Measurements from ENCODE around the gene ORMDL2. TPM values are rescaled to one million over a fixed set of nuclear protein-coding genes. Genes with fewer than 3 reads are reported as not detected.

The ORMDL2 gene
- total RNA-seq, 4 donors from 2014 or later, result 17.7 to 39.2 (median 23.4) TPM

GRCh38 chr12:55816881-55817344 is 928 bp upstream of the ORMDL2 start:
- 1% methylated on average over 14 of the region's 14 CpGs for WGBS, 2 donors
- H3K4me3 ChIP-seq (replicated peaks in 1 of 3), result peak overlapping the region; percentile 49 to 74 (median 56)
- intact Hi-C loops (cut with DNase I), result no loop called here
- peaks cover 20 to 26% of the 10 kb centered on the region in 2 donors for H3K36me3 ChIP-seq
- H3K27me3 ChIP-seq, result no peaks in the 10 kb centered on the region
- H3K27ac ChIP-seq, result peak overlapping the region; percentile 49 to 81 (median 63)
- no peaks in the 10 kb centered on the region for H3K9me3 ChIP-seq
- peak in 1 of 2 donors; percentile 8 for DNase-seq
- peaks cover 13 to 23% of the 10 kb centered on the region in 2 donors for H3K4me1 ChIP-seq
- TF ChIP-seq POLR2A (IDR thresholded peaks at IDR 0.05), result no peak
- TF ChIP-seq, protein P1, sequence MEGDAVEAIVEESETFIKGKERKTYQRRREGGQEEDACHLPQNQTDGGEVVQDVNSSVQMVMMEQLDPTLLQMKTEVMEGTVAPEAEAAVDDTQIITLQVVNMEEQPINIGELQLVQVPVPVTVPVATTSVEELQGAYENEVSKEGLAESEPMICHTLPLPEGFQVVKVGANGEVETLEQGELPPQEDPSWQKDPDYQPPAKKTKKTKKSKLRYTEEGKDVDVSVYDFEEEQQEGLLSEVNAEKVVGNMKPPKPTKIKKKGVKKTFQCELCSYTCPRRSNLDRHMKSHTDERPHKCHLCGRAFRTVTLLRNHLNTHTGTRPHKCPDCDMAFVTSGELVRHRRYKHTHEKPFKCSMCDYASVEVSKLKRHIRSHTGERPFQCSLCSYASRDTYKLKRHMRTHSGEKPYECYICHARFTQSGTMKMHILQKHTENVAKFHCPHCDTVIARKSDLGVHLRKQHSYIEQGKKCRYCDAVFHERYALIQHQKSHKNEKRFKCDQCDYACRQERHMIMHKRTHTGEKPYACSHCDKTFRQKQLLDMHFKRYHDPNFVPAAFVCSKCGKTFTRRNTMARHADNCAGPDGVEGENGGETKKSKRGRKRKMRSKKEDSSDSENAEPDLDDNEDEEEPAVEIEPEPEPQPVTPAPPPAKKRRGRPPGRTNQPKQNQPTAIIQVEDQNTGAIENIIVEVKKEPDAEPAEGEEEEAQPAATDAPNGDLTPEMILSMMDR (IDR thresholded peaks at IDR 0.05), result no peak

DNA sequence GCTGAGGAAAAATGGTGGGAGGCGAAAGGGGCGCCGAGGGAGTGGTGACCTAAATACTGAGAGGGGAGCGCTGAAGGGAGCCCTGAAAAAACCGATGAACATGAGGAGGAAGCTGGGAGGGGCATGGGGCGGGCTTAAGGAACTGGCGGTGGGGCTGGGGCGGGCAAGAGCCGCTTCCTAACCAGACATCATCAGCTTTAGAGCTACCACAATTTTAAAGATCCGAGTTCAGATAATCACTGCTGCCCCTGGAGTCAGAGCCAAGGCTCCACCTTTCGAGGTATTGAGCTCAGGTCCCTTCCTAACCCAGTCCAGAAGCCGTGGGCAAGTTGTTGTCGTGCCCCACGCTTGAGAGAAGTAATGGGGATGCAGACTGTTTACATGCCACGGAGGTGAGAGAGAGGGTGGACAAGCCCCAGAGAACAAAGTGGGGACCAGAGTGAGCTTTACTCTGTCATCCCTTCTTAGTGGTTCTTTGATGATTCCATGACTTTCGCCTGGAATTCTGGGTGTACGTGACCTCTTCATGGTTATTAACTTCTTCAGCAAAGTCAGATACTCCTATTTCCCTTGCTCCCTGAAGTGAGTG is 393 bp downstream of the ORMDL2 start:
- Histone ChIP-seq H3K27me3 (no peaks in the 10 kb centered on the region), H3K4me1 (peaks cover 13 to 23% of the 10 kb centered on the region in 2 donors), H3K9me3 (no peaks in the 10 kb centered on the region), H3K36me3 (peaks cover 33 to 36% of the 10 kb centered on the region in 2 donors), H3K27ac (peak overlapping the region; percentile 43 to 68 (median 64)), H3K4me3 (replicated peaks in 1 of 3) (peak overlapping the region; percentile 26 to 52 (median 46))
- intact Hi-C loops (cut with DNase I), result no loop called here
- DNase-seq, result no peak
- 0 to 2% methylated on average over 17 of the region's 17 CpGs for WGBS, 2 donors
- TF ChIP-seq, protein P1 (IDR thresholded peaks at IDR 0.05), result no peak
- peak in 1 of 2 donors; percentile 28 for TF ChIP-seq POLR2A (IDR thresholded peaks at IDR 0.05)

- H3K27me3 ChIP-seq, result no peaks in the 10 kb centered on the region
- H3K27ac ChIP-seq, result no peak overlapping the region
- H3K9me3 ChIP-seq, result no peaks in the 10 kb centered on the region
- peaks cover 13 to 23% of the 10 kb centered on the region in 2 donors for H3K4me1 ChIP-seq
- no peak overlapping the region for H3K4me3 ChIP-seq (replicated peaks in 1 of 3)
- peaks cover 34 to 36% of the 10 kb centered on the region in 2 donors for H3K36me3 ChIP-seq
- DNase-seq, result no peak
- intact Hi-C loops (cut with DNase I), result no loop called here
- WGBS, 2 donors, result 83 to 84% methylated on average over 6 of the region's 6 CpGs
- TF ChIP-seq, protein P1 (IDR thresholded peaks at IDR 0.05), result no peak
- TF ChIP-seq POLR2A (IDR thresholded peaks at IDR 0.05), result no peak
Measured at GRCh38 chr12:55818886-55819285, 1.0 kb downstream of the ORMDL2 start.

DNA sequence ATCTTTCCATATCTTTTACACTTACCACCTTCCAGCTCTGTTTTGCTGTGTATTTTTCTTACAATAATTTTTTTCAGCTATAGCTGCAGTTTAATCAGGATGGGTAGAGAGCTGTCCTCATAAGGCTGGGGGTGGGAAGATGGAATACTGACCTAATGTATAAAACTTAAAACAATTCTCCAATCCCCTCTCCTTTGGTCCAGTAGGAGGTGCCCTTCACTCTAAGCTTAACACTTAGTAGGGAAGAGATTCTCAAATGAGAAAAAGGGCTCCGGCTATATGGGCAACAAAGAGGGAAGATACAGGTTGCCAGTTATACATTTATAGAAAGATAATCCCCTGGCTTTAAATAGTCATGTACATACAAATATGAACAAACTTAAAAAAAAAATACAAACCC is 2.8 kb downstream of the ORMDL2 start:
- no peaks in the 10 kb centered on the region for H3K9me3 ChIP-seq
- H3K4me1 ChIP-seq, result peaks cover 12 to 15% of the 10 kb centered on the region in 2 donors
- no peak overlapping the region for H3K4me3 ChIP-seq (replicated peaks in 1 of 3)
- H3K36me3 ChIP-seq, result peaks cover 34 to 36% of the 10 kb centered on the region in 2 donors
- H3K27ac ChIP-seq, result no peak overlapping the region
- H3K27me3 ChIP-seq, result no peaks in the 10 kb centered on the region
- TF ChIP-seq POLR2A (IDR thresholded peaks at IDR 0.05), result no peak
- TF ChIP-seq, protein P1 (IDR thresholded peaks at IDR 0.05), result no peak
- intact Hi-C loops (cut with DNase I), result no loop called here
- no peak for DNase-seq
- 97% methylated on average over 1 of the region's 1 CpG for WGBS, 2 donors

GRCh38 chr12:55822228-55822627 is 4.4 kb downstream of the ORMDL2 start:
- intact Hi-C loops (cut with DNase I), result no loop called here
- H3K36me3 ChIP-seq, result peaks cover 34 to 36% of the 10 kb centered on the region in 2 donors

More at GRCh38 chr12:55822228-55822627, 4.4 kb downstream of the ORMDL2 start:
- peaks cover 14 to 24% of the 10 kb centered on the region in 2 donors for H3K4me1 ChIP-seq
- no peak overlapping the region for H3K27ac ChIP-seq
- H3K9me3 ChIP-seq, result no peaks in the 10 kb centered on the region
- WGBS, 2 donors, result 62 to 65% methylated on average over 6 of the region's 6 CpGs
- no peak overlapping the region for H3K4me3 ChIP-seq (replicated peaks in 1 of 3)
- H3K27me3 ChIP-seq, result no peaks in the 10 kb centered on the region
- no peak for DNase-seq
- TF ChIP-seq POLR2A (IDR thresholded peaks at IDR 0.05), result no peak
- TF ChIP-seq, protein P1 (IDR thresholded peaks at IDR 0.05), result no peak

All from thyroid gland (tissue), 4 donors.